Neural cell (in vitro differentiated cells): ENCODE results near the gene GCK. TPM values are rescaled to one million over a fixed set of nuclear protein-coding genes. Genes with fewer than 3 reads are reported as not detected.

Source experiments
- H2AFZ ChIP-seq: fragments of 200-600, 300-800 bp; sonication (generic), shearing (Covaris generic); 2 replicates; pipeline ENCODE4 v1.6.0; 2014; ENCODE audit warnings: low read depth, mild to moderate bottlenecking, antibody characterized with exemption, low read length, moderate library complexity
- H3F3A ChIP-seq: fragments of 200-600 bp; shearing (Covaris generic); 2 replicates; pipeline ENCODE4 v1.6.1; 2016; ENCODE audit warnings: mild to moderate bottlenecking, moderate library complexity, mixed read lengths, antibody characterized with exemption, low read length; ENCODE audit not compliant: insufficient read depth, poor library complexity, severe bottlenecking
- H3K27ac ChIP-seq: fragments of 200-600, 300-800 bp; sonication (generic), shearing (Covaris generic); 2 replicates; pipeline ENCODE4 v1.5.1; 2014; ENCODE audit warnings: mild to moderate bottlenecking, low read length, moderate library complexity
- H3K27me3 ChIP-seq: fragments of 300-800, 200-600 bp; sonication (generic), shearing (Covaris generic); 2 replicates; pipeline ENCODE4 v1.6.0; 2014; ENCODE audit warnings: mild to moderate bottlenecking, low read depth, low read length, moderate library complexity; ENCODE audit not compliant: insufficient read depth
- H3K36me3 ChIP-seq: fragments of 300-800, 200-600 bp; sonication (generic), shearing (Covaris generic); 2 replicates; pipeline ENCODE4 v1.5.1; 2014; ENCODE audit warnings: mild to moderate bottlenecking, antibody characterized with exemption, low read length, moderate library complexity; ENCODE audit not compliant: insufficient read depth
- H3K4me2 ChIP-seq: fragments of 300-800, 200-600 bp; sonication (generic), shearing (Covaris generic); 2 replicates; pipeline ENCODE4 v1.6.0; 2014; ENCODE audit warnings: mild to moderate bottlenecking, low read length
- H3K4me3 ChIP-seq: fragments of 300-800, 200-600 bp; sonication (generic), shearing (Covaris generic); 2 replicates; pipeline ENCODE4 v1.5.1; 2014; ENCODE audit warnings: mild to moderate bottlenecking, low read length, moderate library complexity
- H3K79me2 ChIP-seq: fragments of 200-600 bp; shearing (Covaris generic); replicated peaks from 2 replicates; pipeline ENCODE4 v1.6.0; 2014; ENCODE audit warnings: mild to moderate bottlenecking, low read length, moderate library complexity; ENCODE audit not compliant: insufficient read depth
- H3K9ac ChIP-seq: fragments of 300-800, 200-600 bp; sonication (generic), shearing (Covaris generic); 2 replicates; pipeline ENCODE4 v1.6.1; 2016; ENCODE audit warnings: mild to moderate bottlenecking, low read length, mixed read lengths
- H3K9me2 ChIP-seq: fragments of 200-600 bp; shearing (Covaris generic); 2 replicates; pipeline ENCODE4 v1.6.1; 2016; ENCODE audit warnings: mild to moderate bottlenecking, low read length, mixed read lengths; ENCODE audit not compliant: insufficient read depth
- H3K9me3 ChIP-seq: fragments of 200-600, 300-800 bp; sonication (generic), shearing (Covaris generic); 2 replicates; pipeline ENCODE4 v1.6.1; 2016; ENCODE audit warnings: mild to moderate bottlenecking, mixed run types, low read length, moderate library complexity, mixed read lengths
- H4K20me1 ChIP-seq: fragments of 200-600 bp; shearing (Covaris generic); 2 replicates; pipeline ENCODE4 v1.6.1; 2016; ENCODE audit warnings: mild to moderate bottlenecking, mixed run types; ENCODE audit not compliant: insufficient read depth
- EP300 ChIP-seq: fragments of 450-650 bp; conservative IDR thresholded peaks from 2 replicates; pipeline ENCODE4 v1.6.1; 2014; ENCODE audit warnings: antibody characterized with exemption, mild to moderate bottlenecking, moderate library complexity; ENCODE audit not compliant: poor library complexity, severe bottlenecking
- EZH2 ChIP-seq: fragments of 200-600, 300-800 bp; shearing (Covaris generic), sonication (generic); IDR thresholded peaks from 2 replicates; pipeline ENCODE4 v1.6.1; 2014; ENCODE audit warnings: antibody characterized with exemption, low read length, borderline replicate concordance, mild to moderate bottlenecking; ENCODE audit not compliant: insufficient read depth, poor library complexity, severe bottlenecking
- MXI1 ChIP-seq: fragments of 450-650 bp; conservative IDR thresholded peaks from 2 replicates; pipeline ENCODE4 v1.6.1; 2014; ENCODE audit warnings: antibody characterized with exemption, mild to moderate bottlenecking; ENCODE audit not compliant: poor library complexity, severe bottlenecking
- POLR2AphosphoS5 ChIP-seq: IDR thresholded peaks from 2 replicates; pipeline ENCODE4 v1.6.1; 2012
- REST ChIP-seq: IDR thresholded peaks from 2 replicates; pipeline ENCODE4 v1.6.1; 2012; ENCODE audit warnings: borderline replicate concordance
- SMC3 ChIP-seq: fragments of 450-650 bp; conservative IDR thresholded peaks from 2 replicates; pipeline ENCODE4 v1.6.1; 2014; ENCODE audit warnings: antibody characterized with exemption, mild to moderate bottlenecking, moderate library complexity; ENCODE audit not compliant: poor library complexity
- TAF1 ChIP-seq: IDR thresholded peaks from 2 replicates; pipeline ENCODE4 v1.6.1; 2012; ENCODE audit warnings: low read depth
- polyA plus RNA-seq: library from polyadenylated mRNA; depleted of rRNA; stranded (reverse); fragments of >200 nt; gene quantifications from 2 replicates; pipeline ENCODE4 v1.2.3, GENCODE V29; 2014
- TF ChIP-seq, protein P1 (sequence below): fragments of 450-650 bp; IDR thresholded peaks from 2 replicates; pipeline ENCODE4 v1.5.1; 2014; ENCODE audit warnings: antibody characterized with exemption, mild to moderate bottlenecking, moderate library complexity; ENCODE audit not compliant: poor library complexity, severe bottlenecking

Gene GCK
- polyA plus RNA-seq, 1 donor from 2014 or later, result 7.4 TPM

- peak overlapping the region; percentile 81 for H3K27ac ChIP-seq
- no peak overlapping the region for H2AFZ ChIP-seq
- no peaks in the 10 kb centered on the region for H4K20me1 ChIP-seq
- H3F3A ChIP-seq, result no peaks in the 10 kb centered on the region
- peak overlapping the region; percentile 50 for H3K4me3 ChIP-seq
- H3K9me3 ChIP-seq, result no peaks in the 10 kb centered on the region
- TF ChIP-seq SMC3 (no peak), TAF1 (no peak), REST (no peak), EZH2 (no peak), MXI1 (no peak), EP300 (no peak), POLR2AphosphoS5 (no peak)
- TF ChIP-seq, protein P1, sequence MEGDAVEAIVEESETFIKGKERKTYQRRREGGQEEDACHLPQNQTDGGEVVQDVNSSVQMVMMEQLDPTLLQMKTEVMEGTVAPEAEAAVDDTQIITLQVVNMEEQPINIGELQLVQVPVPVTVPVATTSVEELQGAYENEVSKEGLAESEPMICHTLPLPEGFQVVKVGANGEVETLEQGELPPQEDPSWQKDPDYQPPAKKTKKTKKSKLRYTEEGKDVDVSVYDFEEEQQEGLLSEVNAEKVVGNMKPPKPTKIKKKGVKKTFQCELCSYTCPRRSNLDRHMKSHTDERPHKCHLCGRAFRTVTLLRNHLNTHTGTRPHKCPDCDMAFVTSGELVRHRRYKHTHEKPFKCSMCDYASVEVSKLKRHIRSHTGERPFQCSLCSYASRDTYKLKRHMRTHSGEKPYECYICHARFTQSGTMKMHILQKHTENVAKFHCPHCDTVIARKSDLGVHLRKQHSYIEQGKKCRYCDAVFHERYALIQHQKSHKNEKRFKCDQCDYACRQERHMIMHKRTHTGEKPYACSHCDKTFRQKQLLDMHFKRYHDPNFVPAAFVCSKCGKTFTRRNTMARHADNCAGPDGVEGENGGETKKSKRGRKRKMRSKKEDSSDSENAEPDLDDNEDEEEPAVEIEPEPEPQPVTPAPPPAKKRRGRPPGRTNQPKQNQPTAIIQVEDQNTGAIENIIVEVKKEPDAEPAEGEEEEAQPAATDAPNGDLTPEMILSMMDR, result no peak
- H3K9me2 ChIP-seq, result no peaks in the 10 kb centered on the region
- H3K36me3 ChIP-seq, result no peaks in the 10 kb centered on the region
- H3K4me2 ChIP-seq, result peak overlapping the region; percentile 19
- H3K27me3 ChIP-seq, result no peaks in the 10 kb centered on the region
- H3K79me2 ChIP-seq, result no peaks in the 10 kb centered on the region
- peak overlapping the region; percentile 51 for H3K9ac ChIP-seq
Measured at GRCh38 chr7:44188480-44189225, 586 bp downstream of the GCK start.

- no peaks in the 10 kb centered on the region for H3K36me3 ChIP-seq
- no peaks in the 10 kb centered on the region for H4K20me1 ChIP-seq
- no peak overlapping the region for H2AFZ ChIP-seq
- no peaks in the 10 kb centered on the region for H3F3A ChIP-seq
- peak overlapping the region; percentile 50 for H3K4me3 ChIP-seq
- H3K9me3 ChIP-seq, result no peaks in the 10 kb centered on the region
- no peak overlapping the region for H3K9ac ChIP-seq
- peak overlapping the region; percentile 81 for H3K27ac ChIP-seq
- no peaks in the 10 kb centered on the region for H3K9me2 ChIP-seq
- H3K27me3 ChIP-seq, result no peaks in the 10 kb centered on the region
- H3K4me2 ChIP-seq, result no peak overlapping the region
- H3K79me2 ChIP-seq, result no peaks in the 10 kb centered on the region
- TF ChIP-seq, protein P1, result no peak
- no peak for TF ChIP-seq EZH2
Measured at GRCh38 chr7:44187636-44188416, 1.4 kb downstream of the GCK start.
